Measurements from ENCODE around the gene TCIRG1.

DNA sequence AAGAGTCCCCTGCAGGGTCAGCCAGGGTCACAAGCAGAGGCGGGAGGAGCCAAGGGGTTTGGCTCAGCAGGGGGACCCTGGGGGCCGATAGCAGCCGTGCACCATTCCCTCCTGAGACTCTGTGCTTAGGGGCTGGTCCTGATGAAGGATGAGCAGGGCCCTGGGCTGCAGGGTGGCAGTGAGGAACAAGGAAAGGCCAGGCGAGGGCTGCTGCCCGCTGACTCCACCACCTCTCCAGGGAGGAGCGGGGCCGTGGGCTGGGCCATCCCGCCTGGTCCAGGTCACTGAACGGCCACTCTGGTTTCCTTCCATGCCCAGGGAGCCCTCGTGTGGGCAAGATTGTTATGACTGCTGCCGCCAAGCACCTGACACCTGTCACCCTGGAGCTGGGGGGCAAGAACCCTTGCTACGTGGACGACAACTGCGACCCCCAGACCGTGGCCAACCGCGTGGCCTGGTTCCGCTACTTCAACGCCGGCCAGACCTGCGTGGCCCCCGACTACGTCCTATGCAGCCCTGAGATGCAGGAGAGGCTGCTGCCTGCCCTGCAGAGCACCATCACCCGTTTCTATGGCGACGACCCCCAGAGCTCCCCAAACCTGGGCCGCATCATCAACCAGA lies 17.5 kb upstream of the TCIRG1 start:
- no peak for TF ChIP-seq ZNF703 (CRISPR knock-in tag; IDR thresholded peaks at IDR 0.05; ENCODE audit: borderline replicate concordance)
- no peak for TF ChIP-seq POLR2A (IDR thresholded peaks at IDR 0.05; ENCODE audit: insufficient read depth in 1 of 2, low read depth in 2 of 2, low read length in 2 of 2)
- TF ChIP-seq, protein P1, sequence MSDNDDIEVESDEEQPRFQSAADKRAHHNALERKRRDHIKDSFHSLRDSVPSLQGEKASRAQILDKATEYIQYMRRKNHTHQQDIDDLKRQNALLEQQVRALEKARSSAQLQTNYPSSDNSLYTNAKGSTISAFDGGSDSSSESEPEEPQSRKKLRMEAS (IDR thresholded peaks at IDR 0.05), result 0 out of 2 replicates have a peak, but pooled peaks have one; percentile 13
- TF ChIP-seq, protein P2, sequence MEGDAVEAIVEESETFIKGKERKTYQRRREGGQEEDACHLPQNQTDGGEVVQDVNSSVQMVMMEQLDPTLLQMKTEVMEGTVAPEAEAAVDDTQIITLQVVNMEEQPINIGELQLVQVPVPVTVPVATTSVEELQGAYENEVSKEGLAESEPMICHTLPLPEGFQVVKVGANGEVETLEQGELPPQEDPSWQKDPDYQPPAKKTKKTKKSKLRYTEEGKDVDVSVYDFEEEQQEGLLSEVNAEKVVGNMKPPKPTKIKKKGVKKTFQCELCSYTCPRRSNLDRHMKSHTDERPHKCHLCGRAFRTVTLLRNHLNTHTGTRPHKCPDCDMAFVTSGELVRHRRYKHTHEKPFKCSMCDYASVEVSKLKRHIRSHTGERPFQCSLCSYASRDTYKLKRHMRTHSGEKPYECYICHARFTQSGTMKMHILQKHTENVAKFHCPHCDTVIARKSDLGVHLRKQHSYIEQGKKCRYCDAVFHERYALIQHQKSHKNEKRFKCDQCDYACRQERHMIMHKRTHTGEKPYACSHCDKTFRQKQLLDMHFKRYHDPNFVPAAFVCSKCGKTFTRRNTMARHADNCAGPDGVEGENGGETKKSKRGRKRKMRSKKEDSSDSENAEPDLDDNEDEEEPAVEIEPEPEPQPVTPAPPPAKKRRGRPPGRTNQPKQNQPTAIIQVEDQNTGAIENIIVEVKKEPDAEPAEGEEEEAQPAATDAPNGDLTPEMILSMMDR (CRISPR knock-in tag; IDR thresholded peaks at IDR 0.05), result peak; percentile 83
- TF ChIP-seq EZH2 (conservative IDR thresholded peaks at IDR 0.05; ENCODE audit: low read depth, low read length), result no peak
- no peak for TF ChIP-seq KLF16 (CRISPR knock-in tag; IDR thresholded peaks at IDR 0.05)
- no peak for TF ChIP-seq RFX5 (IDR thresholded peaks at IDR 0.05; ENCODE audit: low read depth, low read length)
- TF ChIP-seq, protein P3, sequence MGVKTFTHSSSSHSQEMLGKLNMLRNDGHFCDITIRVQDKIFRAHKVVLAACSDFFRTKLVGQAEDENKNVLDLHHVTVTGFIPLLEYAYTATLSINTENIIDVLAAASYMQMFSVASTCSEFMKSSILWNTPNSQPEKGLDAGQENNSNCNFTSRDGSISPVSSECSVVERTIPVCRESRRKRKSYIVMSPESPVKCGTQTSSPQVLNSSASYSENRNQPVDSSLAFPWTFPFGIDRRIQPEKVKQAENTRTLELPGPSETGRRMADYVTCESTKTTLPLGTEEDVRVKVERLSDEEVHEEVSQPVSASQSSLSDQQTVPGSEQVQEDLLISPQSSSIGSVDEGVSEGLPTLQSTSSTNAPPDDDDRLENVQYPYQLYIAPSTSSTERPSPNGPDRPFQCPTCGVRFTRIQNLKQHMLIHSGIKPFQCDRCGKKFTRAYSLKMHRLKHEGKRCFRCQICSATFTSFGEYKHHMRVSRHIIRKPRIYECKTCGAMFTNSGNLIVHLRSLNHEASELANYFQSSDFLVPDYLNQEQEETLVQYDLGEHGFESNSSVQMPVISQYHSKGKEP (CRISPR knock-in tag; IDR thresholded peaks at IDR 0.05), result no peak
- no peak for TF ChIP-seq ZSCAN22 (CRISPR knock-in tag; IDR thresholded peaks at IDR 0.05)
- TF ChIP-seq CENPX (CRISPR knock-in tag; IDR thresholded peaks at IDR 0.05), result no peak
- no peak for TF ChIP-seq BCL6 (CRISPR knock-in tag; IDR thresholded peaks at IDR 0.05)
- TF ChIP-seq MAF1 (CRISPR knock-in tag; IDR thresholded peaks at IDR 0.05; ENCODE audit: borderline replicate concordance), result no peak
- TF ChIP-seq MTA3 (CRISPR knock-in tag; IDR thresholded peaks at IDR 0.05), result no peak
- no peak for TF ChIP-seq THYN1 (CRISPR knock-in tag; IDR thresholded peaks at IDR 0.05; ENCODE audit: borderline replicate concordance, low read depth)

All from HepG2 (cell line).